HCT116 (cell line): Measurements from ENCODE around the gene C11orf21. TPM values are rescaled to one million over a fixed set of nuclear protein-coding genes. Genes with fewer than 3 reads are reported as not detected.

Source experiments
- ATAC-seq: fragments of 200-7000 bp; cut with Tn5 transposase; 2 replicates; pipeline ENCODE4 v1.9.1; 2020; ENCODE audit warnings: mild to moderate bottlenecking, moderate library complexity
- BruUV-seq: library from RNA; stranded (reverse); fragments of 400-500 nt; replicated peaks from 2 replicates; lab custom pipeline; 2021; lab: Mats Ljungman, UMichigan
- CTCF ChIA-PET: fragments of 300-600 bp; sonication (Branson Sonifier 250); formaldehyde crosslinking; loops from one replicate; lab custom pipeline; 2021; ENCODE audit warnings: antibody characterized with exemption; lab: Charles Lee
- POLR2A ChIA-PET: fragments of 300-600, 350-600 bp; sonication (Branson Sonifier 250); formaldehyde crosslinking; loops from one replicate; lab custom pipeline; 2021; ENCODE audit warnings: antibody characterized with exemption; lab: Charles Lee
- RAD21 ChIA-PET, 2 experiments: fragments of 300-600 bp; sonication (Branson Sonifier 250); formaldehyde crosslinking; loops; one replicate each; lab custom pipeline; 2023; ENCODE audit warnings: low total read pairs in 2 of 2; ENCODE audit not compliant: uncharacterized antibody in 2 of 2, unreplicated experiment in 2 of 2, low non-redundant PET in 1 of 2; lab: Charles Lee
- DNase-seq: peaks from one replicate; pipeline ENCODE4 v3.0.0-alpha.2; 2010; ENCODE audit warnings: low read depth, low spot score
- H2AFZ ChIP-seq: fragments of 200-600 bp; shearing (Covaris generic), sonication (generic); 2 replicates; pipeline ENCODE4 v1.6.1; 2017; ENCODE audit warnings: low read depth, mixed run types, mixed read lengths, antibody characterized with exemption, low read length; ENCODE audit not compliant: poor library complexity, severe bottlenecking
- H3K27ac ChIP-seq: 2 replicates; pipeline ENCODE4 v1.5.1; 2012; ENCODE audit warnings: low read depth, low read length
- H3K27me3 ChIP-seq: fragments of 200-600 bp; sonication (generic); 2 replicates; pipeline ENCODE4 v1.6.1; 2016; ENCODE audit warnings: mixed run types, low read length, mixed read lengths; ENCODE audit not compliant: insufficient read depth
- H3K36me3 ChIP-seq, 2 experiments: fragments of 200-500 bp in 1 of 2; fragments of 200-600 bp in 1 of 2; sonication (Bioruptor generic) in 1 of 2; sonication (generic) in 1 of 2; 2 replicates each; pipeline versions ENCODE4 v1.5.1 to v1.6.1; 2014 to 2016; ENCODE audit warnings: low read length in 2 of 2, inconsistent platforms in 1 of 2, mixed read lengths in 1 of 2, mixed run types in 1 of 2; ENCODE audit not compliant: insufficient read depth in 2 of 2, control insufficient read depth in 1 of 2
- H3K4me1 ChIP-seq, 2 experiments: fragments of 200-600 bp in 1 of 2; sonication (generic) in 1 of 2; 2 replicates each; pipeline versions ENCODE4 v1.5.1 to v1.6.1; 2012 to 2017; ENCODE audit warnings: low read length in 2 of 2, inconsistent platforms in 1 of 2, mild to moderate bottlenecking in 1 of 2, mixed read lengths in 1 of 2, mixed run types in 1 of 2, moderate library complexity in 1 of 2; ENCODE audit not compliant: insufficient read depth in 2 of 2, control insufficient read depth in 1 of 2
- H3K4me2 ChIP-seq: fragments of 200-600 bp; sonication (generic); 2 replicates; pipeline ENCODE4 v1.6.1; 2017; ENCODE audit warnings: mixed run types, low read length, mixed read lengths
- H3K4me3 ChIP-seq, 2 experiments: fragments of 200-600 bp in 1 of 2; sonication (generic) in 1 of 2; replicated peaks in 1 of 2; 2 replicates each; pipeline ENCODE4 v1.5.1; 2011 to 2016; ENCODE audit warnings: low read length in 2 of 2, control low read depth in 1 of 2, low read depth in 1 of 2, mild to moderate bottlenecking in 1 of 2, mixed read lengths in 1 of 2, mixed run types in 1 of 2
- H3K79me2 ChIP-seq: fragments of 200-600 bp; sonication (generic); 2 replicates; pipeline ENCODE4 v1.6.1; 2017; ENCODE audit warnings: mild to moderate bottlenecking, mixed run types, low read length, moderate library complexity, mixed read lengths; ENCODE audit not compliant: insufficient read depth
- H3K9ac ChIP-seq: fragments of 200-600 bp; sonication (generic); 2 replicates; pipeline ENCODE4 v1.6.1; 2016; ENCODE audit warnings: low read length, mixed read lengths
- H3K9me2 ChIP-seq: fragments of 200-600 bp; sonication (generic), shearing (Covaris generic); 2 replicates; pipeline ENCODE4 v1.6.1; 2017; ENCODE audit warnings: mixed run types, mild to moderate bottlenecking, moderate library complexity; ENCODE audit not compliant: insufficient read depth
- H3K9me3 ChIP-seq, 2 experiments: fragments of 200-500 bp in 1 of 2; fragments of 200-600 bp in 1 of 2; sonication (Bioruptor generic) in 1 of 2; sonication (generic) in 1 of 2; 2 replicates each; pipeline ENCODE4 v1.6.1; 2014 to 2017; ENCODE audit warnings: low read length in 2 of 2, mixed read lengths in 2 of 2, inconsistent platforms in 1 of 2, low read depth in 1 of 2, mild to moderate bottlenecking in 1 of 2, mixed run types in 1 of 2, moderate library complexity in 1 of 2; ENCODE audit not compliant: control insufficient read depth in 1 of 2, insufficient read depth in 1 of 2
- H4K20me1 ChIP-seq: fragments of 200-600 bp; sonication (generic), shearing (Covaris generic); 2 replicates; pipeline ENCODE4 v1.6.1; 2017; ENCODE audit warnings: mixed run types, mild to moderate bottlenecking, moderate library complexity; ENCODE audit not compliant: insufficient read depth
- CEBPB ChIP-seq: IDR thresholded peaks from 2 replicates; pipeline ENCODE4 v1.6.1; 2012; ENCODE audit warnings: low read depth
- CTCF ChIP-seq, 3 experiments: fragments of 200-600 bp in 1 of 3; sonication (generic) in 1 of 3; IDR thresholded peaks in 2 of 3; conservative IDR thresholded peaks in 1 of 3; 2 replicates each; pipeline ENCODE4 v1.5.1; 2012 to 2017; ENCODE audit warnings: low read depth in 2 of 3, low read length in 2 of 3, antibody characterized with exemption in 1 of 3, borderline replicate concordance in 1 of 3, control low read depth in 1 of 3, mild to moderate bottlenecking in 1 of 3, mixed read lengths in 1 of 3, mixed run types in 1 of 3, moderate library complexity in 1 of 3; ENCODE audit not compliant: insufficient read depth in 1 of 3
- FOSL1 ChIP-seq: IDR thresholded peaks from 2 replicates; pipeline ENCODE4 v1.6.1; 2012; ENCODE audit warnings: low read depth
- JUND ChIP-seq: IDR thresholded peaks from 2 replicates; pipeline ENCODE4 v1.6.1; 2012
- TCF7L2 ChIP-seq: IDR thresholded peaks from 2 replicates; pipeline ENCODE4 v1.7.0; 2011; ENCODE audit warnings: borderline replicate concordance, inconsistent platforms; ENCODE audit not compliant: insufficient read depth, insufficient read length; ENCODE audit errors: extremely low read depth
- intact Hi-C: fragments of 100-400 bp; cut with micrococcal nuclease; formaldehyde crosslinking; loops from 2 replicates; pipeline ENCODE4 v1.10.0; 2022
- total RNA-seq: library from RNA; stranded (reverse); gene quantifications from one replicate; pipeline ENCODE4 v1.2.1, GENCODE V29; 2021; ENCODE audit not compliant: unreplicated experiment

C11orf21 gene
- total RNA-seq, 1 experiment from 2014 or later: not detected

- no peak overlapping the region for H3K27ac ChIP-seq
- no peak overlapping the region for H2AFZ ChIP-seq
- H3K9me3 ChIP-seq: no peaks in the 10 kb centered on the region
- DNase-seq (no peak), ATAC-seq (no peak)
- no peak overlapping the region for H3K4me2 ChIP-seq
- no peaks in the 10 kb centered on the region for H3K9me2 ChIP-seq
- H3K4me3 ChIP-seq: no peak overlapping the region
- POLR2A ChIA-PET: interaction anchor here (1.1 kb wide), 1 partner anchor 68 kb away, joined by 3 read pairs; the partner anchor contains the start of gene CD81
- H3K4me1 ChIP-seq: peaks cover 0 to 13% of the 10 kb centered on the region in 2 experiments; a peak in 3 of 4 replicates
- H3K9ac ChIP-seq: no peak overlapping the region
- RAD21 ChIA-PET: no interaction called here
- CTCF ChIA-PET: no interaction called here
- no TSS peak for BruUV-seq
- intact Hi-C loops: loop anchor here (5.0 kb wide), 1 partner anchor 94 kb away; the partner anchor contains the start of gene TSSC4
- no peaks in the 10 kb centered on the region for H4K20me1 ChIP-seq
- no peaks in the 10 kb centered on the region for H3K79me2 ChIP-seq
- H3K27me3 ChIP-seq: no peaks in the 10 kb centered on the region
- no peaks in the 10 kb centered on the region for H3K36me3 ChIP-seq
- TF ChIP-seq FOSL1: no peak
- no peak for TF ChIP-seq JUND
- no peak for TF ChIP-seq CTCF (IDR thresholded peaks at IDR 0.05 in 2 of 3, conservative IDR thresholded peaks at IDR 0.05 in 1 of 3; ENCODE audit: borderline replicate concordance in 1 of 3, insufficient read depth in 1 of 3, low read depth in 2 of 3, low read length in 2 of 3)
- TF ChIP-seq CEBPB: no peak
Observed at GRCh38 chr11:2308713-2309112, 7.0 kb upstream of the C11orf21 start.

- H3K9me2 ChIP-seq: no peaks in the 10 kb centered on the region
- no peaks in the 10 kb centered on the region for H3K9me3 ChIP-seq
- no peak overlapping the region for H3K4me2 ChIP-seq
- no peaks in the 10 kb centered on the region for H3K27me3 ChIP-seq
- ATAC-seq (no peak), DNase-seq (no peak)
- POLR2A ChIA-PET: interaction anchor here (1.0 kb wide), 1 partner anchor 113 kb away, joined by 3 read pairs; no protein-coding TSS in a partner anchor
- H2AFZ ChIP-seq: no peak overlapping the region
- no TSS peak for BruUV-seq
- peaks cover 0 to 10% of the 10 kb centered on the region in 2 experiments; a peak in 3 of 4 replicates for H3K4me1 ChIP-seq
- RAD21 ChIA-PET: no interaction called here
- no peak overlapping the region for H3K27ac ChIP-seq
- intact Hi-C loops: loop anchor here (5.0 kb wide), 1 partner anchor 95 kb away; the partner anchor contains the start of gene TSSC4
- H4K20me1 ChIP-seq: no peaks in the 10 kb centered on the region
- CTCF ChIA-PET: interaction anchor here (1.4 to 6.2 kb wide), 2 partner anchors 112 to 223 kb away, joined by 3 to 225 read pairs; no protein-coding TSS in a partner anchor
- no peaks in the 10 kb centered on the region for H3K79me2 ChIP-seq
- H3K4me3 ChIP-seq: no peak overlapping the region
- H3K36me3 ChIP-seq: no peaks in the 10 kb centered on the region
- H3K9ac ChIP-seq: no peak overlapping the region
- no peak for TF ChIP-seq TCF7L2
Observed at GRCh38 chr11:2307501-2308331, 6.0 kb upstream of the C11orf21 start.
